BLaER1 (cell line): ENCODE results near the gene TARM1.

Experiments
- H3K27ac ChIP-seq: shearing (Covaris generic); formaldehyde crosslinking; 2 replicates; pipeline ENCODE4 v1.8.1; 2022
- H3K27me3 ChIP-seq: shearing (Covaris generic); formaldehyde crosslinking; 2 replicates; pipeline ENCODE4 v1.8.1; 2022
- H3K36me3 ChIP-seq: shearing (Covaris generic); formaldehyde crosslinking; 2 replicates; pipeline ENCODE4 v1.8.1; 2022
- H3K4me1 ChIP-seq: shearing (Covaris generic); formaldehyde crosslinking; 2 replicates; pipeline ENCODE4 v1.8.1; 2022
- H3K4me2 ChIP-seq: shearing (Covaris generic); formaldehyde crosslinking; 2 replicates; pipeline ENCODE4 v1.8.1; 2022
- H3K4me3 ChIP-seq: shearing (Covaris generic); formaldehyde crosslinking; 2 replicates; pipeline ENCODE4 v1.8.1; 2022
- H3K9ac ChIP-seq: shearing (Covaris generic); formaldehyde crosslinking; 2 replicates; pipeline ENCODE4 v1.8.1; 2022
- H3K9me3 ChIP-seq: shearing (Covaris generic); formaldehyde crosslinking; 2 replicates; pipeline ENCODE4 v1.8.1; 2022
- H4K20me1 ChIP-seq: shearing (Covaris generic); formaldehyde crosslinking; 2 replicates; pipeline ENCODE4 v1.8.1; 2022
- Cebpa-rat ChIP-seq: shearing (Covaris generic); IDR thresholded peaks from 2 replicates; pipeline ENCODE4 v1.8.1; 2022

TARM1 gene

GRCh38 chr19:54081032-54081431 is at the start of gene TARM1:
Gene TARM1, minus strand, starts transcription at chr19:54081365. Its CDS starts 25 bp downstream, at chr19:54081340.
- no peak within 1 kb of the TSS for H3K4me2 ChIP-seq
- no peaks in the 10 kb centered on the region for H3K27me3 ChIP-seq
- peaks cover 41% of the 10 kb centered on the region for H3K9me3 ChIP-seq
- H3K9ac ChIP-seq: no peak within 1 kb of the TSS
- no peaks in the 10 kb centered on the region for H4K20me1 ChIP-seq
- no peak for TF ChIP-seq Cebpa-rat
- no peaks in the 10 kb centered on the region for H3K4me1 ChIP-seq
- H3K4me3 ChIP-seq: no peak within 1 kb of the TSS
- H3K36me3 ChIP-seq: no peaks in the 10 kb centered on the region
- no peak within 1 kb of the TSS for H3K27ac ChIP-seq

GRCh38 chr19:54129617-54129996 is 48.4 kb upstream of the TARM1 start:
- Histone ChIP-seq H4K20me1 (0 out of 2 replicates have a peak, but pooled peaks cover 7% of the 10 kb centered on the region), H3K9me3 (no peaks in the 10 kb centered on the region), H3K27me3 (no peaks in the 10 kb centered on the region), H3K36me3 (peaks cover 88% of the 10 kb centered on the region), H3K4me3 (no peak overlapping the region), H3K9ac (no peak overlapping the region), H3K27ac (no peak overlapping the region), H3K4me1 (0 out of 2 replicates have a peak, but pooled peaks cover 5% of the 10 kb centered on the region), H3K4me2 (no peak overlapping the region)
- TF ChIP-seq Cebpa-rat: no peak

- Histone ChIP-seq H3K4me2 (no peak overlapping the region), H3K36me3 (peaks cover 94% of the 10 kb centered on the region)
- TF ChIP-seq Cebpa-rat: no peak
Observed at GRCh38 chr19:54128796-54129616, 47.8 kb upstream of the TARM1 start.

GRCh38 chr19:54128441-54128725 is 47.2 kb upstream of the TARM1 start:
- Histone ChIP-seq H3K27ac (no peak overlapping the region), H3K4me1 (0 out of 2 replicates have a peak, but pooled peaks cover 3% of the 10 kb centered on the region), H3K4me3 (no peak overlapping the region), H3K9ac (no peak overlapping the region), H4K20me1 (0 out of 2 replicates have a peak, but pooled peaks cover 7% of the 10 kb centered on the region), H3K9me3 (no peaks in the 10 kb centered on the region), H3K27me3 (no peaks in the 10 kb centered on the region), H3K4me2 (no peak overlapping the region), H3K36me3 (peaks cover 99% of the 10 kb centered on the region)
- no peak for TF ChIP-seq Cebpa-rat

More at GRCh38 chr19:54128796-54129616, 47.8 kb upstream of the TARM1 start:
- H4K20me1 ChIP-seq: 0 out of 2 replicates have a peak, but pooled peaks cover 7% of the 10 kb centered on the region
- 0 out of 2 replicates have a peak, but pooled peaks cover 5% of the 10 kb centered on the region for H3K4me1 ChIP-seq
- H3K27me3 ChIP-seq: no peaks in the 10 kb centered on the region
- no peak overlapping the region for H3K4me3 ChIP-seq
- no peak overlapping the region for H3K27ac ChIP-seq
- no peak overlapping the region for H3K9ac ChIP-seq
- H3K9me3 ChIP-seq: no peaks in the 10 kb centered on the region

- Histone ChIP-seq H3K27me3 (no peaks in the 10 kb centered on the region), H3K9ac (no peak overlapping the region), H3K4me1 (no peaks in the 10 kb centered on the region), H3K36me3 (peaks cover 99% of the 10 kb centered on the region), H3K4me3 (no peak overlapping the region), H3K27ac (no peak overlapping the region), H4K20me1 (0 out of 2 replicates have a peak, but pooled peaks cover 7% of the 10 kb centered on the region), H3K9me3 (no peaks in the 10 kb centered on the region), H3K4me2 (no peak overlapping the region)
- no peak for TF ChIP-seq Cebpa-rat
Observed at GRCh38 chr19:54127688-54128440, 46.7 kb upstream of the TARM1 start.

GRCh38 chr19:54125713-54126112 is 44.5 kb upstream of the TARM1 start:
- Histone ChIP-seq H3K36me3 (peaks cover 99% of the 10 kb centered on the region), H3K27ac (no peak overlapping the region), H3K4me1 (no peaks in the 10 kb centered on the region), H4K20me1 (no peaks in the 10 kb centered on the region), H3K4me2 (no peak overlapping the region), H3K27me3 (no peaks in the 10 kb centered on the region), H3K9me3 (no peaks in the 10 kb centered on the region), H3K9ac (no peak overlapping the region), H3K4me3 (no peak overlapping the region)
- TF ChIP-seq Cebpa-rat: no peak

- Histone ChIP-seq H3K4me3 (no peak overlapping the region), H3K27ac (no peak overlapping the region), H3K36me3 (peaks cover 100% of the 10 kb centered on the region)
Observed at GRCh38 chr19:54124393-54124792, 43.2 kb upstream of the TARM1 start.

GRCh38 chr19:54123682-54124081 is 42.5 kb upstream of the TARM1 start:
- Histone ChIP-seq H4K20me1 (no peaks in the 10 kb centered on the region), H3K27me3 (no peaks in the 10 kb centered on the region), H3K9ac (no peak overlapping the region), H3K4me2 (no peak overlapping the region), H3K27ac (no peak overlapping the region), H3K4me3 (no peak overlapping the region), H3K4me1 (no peaks in the 10 kb centered on the region), H3K36me3 (peaks cover 100% of the 10 kb centered on the region), H3K9me3 (no peaks in the 10 kb centered on the region)
- TF ChIP-seq Cebpa-rat: no peak

More at GRCh38 chr19:54124393-54124792, 43.2 kb upstream of the TARM1 start:
- Histone ChIP-seq H3K4me2 (no peak overlapping the region), H3K9me3 (no peaks in the 10 kb centered on the region), H4K20me1 (no peaks in the 10 kb centered on the region), H3K9ac (no peak overlapping the region), H3K27me3 (no peaks in the 10 kb centered on the region), H3K4me1 (no peaks in the 10 kb centered on the region)
- no peak for TF ChIP-seq Cebpa-rat

- 0 out of 2 replicates have a peak, but pooled peaks cover 14% of the 10 kb centered on the region for H4K20me1 ChIP-seq
- H3K27me3 ChIP-seq: no peaks in the 10 kb centered on the region
- no peak for TF ChIP-seq Cebpa-rat
- no peaks in the 10 kb centered on the region for H3K9me3 ChIP-seq
- no peak overlapping the region for H3K4me2 ChIP-seq
- peaks cover 86% of the 10 kb centered on the region for H3K36me3 ChIP-seq
- no peak overlapping the region for H3K9ac ChIP-seq
- H3K4me3 ChIP-seq: no peak overlapping the region
- peaks cover 11% of the 10 kb centered on the region for H3K4me1 ChIP-seq
- H3K27ac ChIP-seq: no peak overlapping the region
Observed at GRCh38 chr19:54121259-54121658, 40.1 kb upstream of the TARM1 start.
